ENCODE results near the gene ACHE.

- no peak for TF ChIP-seq CTCF (IDR thresholded peaks at IDR 0.05)
- TF ChIP-seq POLR2A (IDR thresholded peaks at IDR 0.05), result no peak
- TF ChIP-seq POLR2AphosphoS5 (IDR thresholded peaks at IDR 0.05; ENCODE audit: insufficient read depth in 1 of 2, low read depth in 1 of 2), result no peak
Measured at GRCh38 chr7:100859856-100860255, 35.8 kb downstream of the ACHE start.

Data from vagina (tissue), 2 donors.